Measurements from ENCODE around the gene JAML. TPM values are rescaled to one million over a fixed set of nuclear protein-coding genes. Genes with fewer than 3 reads are reported as not detected.

Gene JAML
- total and polyA plus RNA-seq, 2 donors (not counting 1 experiment from before 2014, with no cell fraction given), result not detected

- no peak overlapping the region for H3K4me2 ChIP-seq (ENCODE audit: extremely low read depth, insufficient read depth, low read length)
- no peak overlapping the region for H3K27ac ChIP-seq (ENCODE audit: insufficient read depth, low read length)
- no peaks in the 10 kb centered on the region for H3K79me2 ChIP-seq (ENCODE audit: control insufficient read depth, insufficient read depth, low read length)
- DNase-seq (ENCODE audit: low read depth in 2 of 2), result no peak
- peaks cover 3% of the 10 kb centered on the region for H3K27me3 ChIP-seq (ENCODE audit: control insufficient read depth, insufficient read depth, low read length)
- H3K4me1 ChIP-seq (ENCODE audit: control insufficient read depth, extremely low read depth, insufficient read depth, low read length), result no peaks in the 10 kb centered on the region
- H3K36me3 ChIP-seq (ENCODE audit: control insufficient read depth, insufficient read depth, low read length), result no peaks in the 10 kb centered on the region
- no peak overlapping the region for H3K4me3 ChIP-seq (replicated peaks in 1 of 4; ENCODE audit: control extremely low read depth in 1 of 4, insufficient read depth in 1 of 4, low read depth in 3 of 4, low read length in 4 of 4)
- H3K9me3 ChIP-seq (ENCODE audit: control insufficient read depth, insufficient read depth, low read depth, low read length), result no peaks in the 10 kb centered on the region
- TF ChIP-seq CTCF (conservative IDR thresholded peaks at IDR 0.05 in 1 of 2, IDR thresholded peaks at IDR 0.05 in 1 of 2; ENCODE audit: low read depth in 1 of 2, low read length in 2 of 2) (no peak), EZH2 (IDR thresholded peaks at IDR 0.05; ENCODE audit: low read length, missing control alignments) (no peak)
- no peaks in the 10 kb centered on the region for H4K20me1 ChIP-seq (ENCODE audit: control insufficient read depth, extremely low read depth, insufficient read depth, low read length)
- H3K9ac ChIP-seq (ENCODE audit: insufficient read depth, low read length), result no peak overlapping the region
- H2AFZ ChIP-seq (ENCODE audit: low read length), result no peak overlapping the region
Observed at GRCh38 chr11:118202599-118203422, 22.0 kb downstream of the JAML start.

GRCh38 chr11:118201966-118202365, 22.8 kb downstream of the JAML start:
- Histone ChIP-seq H3K4me1 (ENCODE audit: control insufficient read depth, extremely low read depth, insufficient read depth, low read length) (no peaks in the 10 kb centered on the region), H3K27ac (ENCODE audit: insufficient read depth, low read length) (no peak overlapping the region), H4K20me1 (ENCODE audit: control insufficient read depth, extremely low read depth, insufficient read depth, low read length) (no peaks in the 10 kb centered on the region), H3K4me2 (ENCODE audit: extremely low read depth, insufficient read depth, low read length) (no peak overlapping the region), H3K9me3 (ENCODE audit: control insufficient read depth, insufficient read depth, low read depth, low read length) (no peaks in the 10 kb centered on the region), H3K27me3 (ENCODE audit: control insufficient read depth, insufficient read depth, low read length) (peaks cover 3% of the 10 kb centered on the region), H2AFZ (ENCODE audit: low read length) (no peak overlapping the region), H3K79me2 (ENCODE audit: control insufficient read depth, insufficient read depth, low read length) (no peaks in the 10 kb centered on the region), H3K36me3 (ENCODE audit: control insufficient read depth, insufficient read depth, low read length) (no peaks in the 10 kb centered on the region), H3K9ac (ENCODE audit: insufficient read depth, low read length) (no peak overlapping the region), H3K4me3 (replicated peaks in 1 of 4; ENCODE audit: control extremely low read depth in 1 of 4, insufficient read depth in 1 of 4, low read depth in 3 of 4, low read length in 4 of 4) (no peak overlapping the region)
- no peak for TF ChIP-seq EZH2 (IDR thresholded peaks at IDR 0.05; ENCODE audit: low read length, missing control alignments)
- TF ChIP-seq CTCF (conservative IDR thresholded peaks at IDR 0.05 in 1 of 2, IDR thresholded peaks at IDR 0.05 in 1 of 2; ENCODE audit: low read depth in 1 of 2, low read length in 2 of 2), result no peak
- DNase-seq (ENCODE audit: low read depth in 2 of 2), result no peak

GRCh38 chr11:118200901-118201680, 23.7 kb downstream of the JAML start:
- Histone ChIP-seq H3K4me1 (ENCODE audit: control insufficient read depth, extremely low read depth, insufficient read depth, low read length) (no peaks in the 10 kb centered on the region), H3K79me2 (ENCODE audit: control insufficient read depth, insufficient read depth, low read length) (no peaks in the 10 kb centered on the region), H3K36me3 (ENCODE audit: control insufficient read depth, insufficient read depth, low read length) (no peaks in the 10 kb centered on the region), H3K9ac (ENCODE audit: insufficient read depth, low read length) (no peak overlapping the region), H4K20me1 (ENCODE audit: control insufficient read depth, extremely low read depth, insufficient read depth, low read length) (no peaks in the 10 kb centered on the region), H3K27me3 (ENCODE audit: control insufficient read depth, insufficient read depth, low read length) (peaks cover 3% of the 10 kb centered on the region), H3K4me2 (ENCODE audit: extremely low read depth, insufficient read depth, low read length) (no peak overlapping the region), H3K27ac (ENCODE audit: insufficient read depth, low read length) (no peak overlapping the region), H3K9me3 (ENCODE audit: control insufficient read depth, insufficient read depth, low read depth, low read length) (no peaks in the 10 kb centered on the region), H2AFZ (ENCODE audit: low read length) (no peak overlapping the region), H3K4me3 (replicated peaks in 1 of 4; ENCODE audit: control extremely low read depth in 1 of 4, insufficient read depth in 1 of 4, low read depth in 3 of 4, low read length in 4 of 4) (no peak overlapping the region)
- TF ChIP-seq CTCF (conservative IDR thresholded peaks at IDR 0.05 in 1 of 2, IDR thresholded peaks at IDR 0.05 in 1 of 2; ENCODE audit: low read depth in 1 of 2, low read length in 2 of 2) (no peak), EZH2 (IDR thresholded peaks at IDR 0.05; ENCODE audit: low read length, missing control alignments) (no peak)
- DNase-seq (ENCODE audit: low read depth in 2 of 2), result no peak

All from fibroblast of lung (primary cell).